ENCODE results near the gene BAHD1. TPM values are rescaled to one million over a fixed set of nuclear protein-coding genes. Genes with fewer than 3 reads are reported as not detected.

The BAHD1 gene
- total and polyA plus RNA-seq, 2 experiments from 2014 or later, result 13.9 to 17.2 TPM

- Histone ChIP-seq H4K20me1 (ENCODE audit: insufficient read depth, poor library complexity, severe bottlenecking) (no peaks in the 10 kb centered on the region), H3K36me3 (replicated peaks; ENCODE audit: insufficient read depth, low read depth) (no peaks in the 10 kb centered on the region), H3K4me1 (ENCODE audit: insufficient read depth) (no peaks in the 10 kb centered on the region), H2AFZ (no peak overlapping the region), H3K27me3 (peaks cover 21% of the 10 kb centered on the region), H3K9me3 (ENCODE audit: low read depth) (no peaks in the 10 kb centered on the region), H3K79me2 (no peaks in the 10 kb centered on the region), H3K4me3 (no peak overlapping the region), H3K27ac (no peak overlapping the region), H3K9me2 (replicated peaks; ENCODE audit: insufficient read depth) (no peaks in the 10 kb centered on the region), H3K4me2 (no peak overlapping the region)
- WGBS (ENCODE audit: low lambda C conversion rate, missing lambda C conversion rate), result 71% methylated on average over 10 of the region's 10 CpGs
- DNase-seq (ENCODE audit: low spot score), result no peak
- TF ChIP-seq EZH2 (IDR thresholded peaks at IDR 0.05; ENCODE audit: borderline replicate concordance), result no peak
- TF ChIP-seq EZH2phosphoT487 (IDR thresholded peaks at IDR 0.05; ENCODE audit: low read depth, severe bottlenecking, unreplicated experiment), result no peak
- TF ChIP-seq CTCF (IDR thresholded peaks at IDR 0.05; ENCODE audit: poor library complexity), result no peak
Measured at GRCh38 chr15:40429068-40429710, 11.6 kb upstream of the BAHD1 start.

GRCh38 chr15:40430271-40430805 lies 10.4 kb upstream of the BAHD1 start:
- Histone ChIP-seq H3K4me2 (no peak overlapping the region), H3K27me3 (peaks cover 33% of the 10 kb centered on the region), H4K20me1 (ENCODE audit: insufficient read depth, poor library complexity, severe bottlenecking) (no peaks in the 10 kb centered on the region), H3K4me3 (no peak overlapping the region), H3K79me2 (no peaks in the 10 kb centered on the region), H3K36me3 (replicated peaks; ENCODE audit: insufficient read depth, low read depth) (no peaks in the 10 kb centered on the region), H3K27ac (no peak overlapping the region), H3K4me1 (ENCODE audit: insufficient read depth) (peaks cover under 1% of the 10 kb centered on the region), H2AFZ (no peak overlapping the region), H3K9me3 (ENCODE audit: low read depth) (no peaks in the 10 kb centered on the region), H3K9me2 (replicated peaks; ENCODE audit: insufficient read depth) (no peaks in the 10 kb centered on the region)
- 41% methylated on average over 10 of the region's 10 CpGs for WGBS (ENCODE audit: low lambda C conversion rate, missing lambda C conversion rate)
- no peak for TF ChIP-seq EZH2phosphoT487 (IDR thresholded peaks at IDR 0.05; ENCODE audit: low read depth, severe bottlenecking, unreplicated experiment)
- no peak for TF ChIP-seq EZH2 (IDR thresholded peaks at IDR 0.05; ENCODE audit: borderline replicate concordance)
- no peak for TF ChIP-seq CTCF (IDR thresholded peaks at IDR 0.05; ENCODE audit: poor library complexity)
- no peak for DNase-seq (ENCODE audit: low spot score)

GRCh38 chr15:40435023-40435709 lies 5.6 kb upstream of the BAHD1 start:
- peaks cover 42% of the 10 kb centered on the region for H3K4me1 ChIP-seq (ENCODE audit: insufficient read depth)
- H4K20me1 ChIP-seq (ENCODE audit: insufficient read depth, poor library complexity, severe bottlenecking), result no peaks in the 10 kb centered on the region
- no peak for DNase-seq (ENCODE audit: low spot score)
- H3K9me2 ChIP-seq (replicated peaks; ENCODE audit: insufficient read depth), result no peaks in the 10 kb centered on the region
- peak overlapping the region; percentile 99 for H3K4me2 ChIP-seq
- no peaks in the 10 kb centered on the region for H3K79me2 ChIP-seq
- WGBS (ENCODE audit: low lambda C conversion rate, missing lambda C conversion rate), result 42% methylated on average over 20 of the region's 20 CpGs
- no peak overlapping the region for H3K27ac ChIP-seq
- H3K4me3 ChIP-seq, result no peak overlapping the region
- no peaks in the 10 kb centered on the region for H3K36me3 ChIP-seq (replicated peaks; ENCODE audit: insufficient read depth, low read depth)
- H3K27me3 ChIP-seq, result peaks cover 47% of the 10 kb centered on the region
- TF ChIP-seq CTCF (IDR thresholded peaks at IDR 0.05; ENCODE audit: poor library complexity) (no peak), EZH2phosphoT487 (IDR thresholded peaks at IDR 0.05; ENCODE audit: low read depth, severe bottlenecking, unreplicated experiment) (no peak)
- no peaks in the 10 kb centered on the region for H3K9me3 ChIP-seq (ENCODE audit: low read depth)
- H2AFZ ChIP-seq, result peak overlapping the region; percentile 52
